ENCODE results near the gene SEMA5B.

The SEMA5B gene

DNA sequence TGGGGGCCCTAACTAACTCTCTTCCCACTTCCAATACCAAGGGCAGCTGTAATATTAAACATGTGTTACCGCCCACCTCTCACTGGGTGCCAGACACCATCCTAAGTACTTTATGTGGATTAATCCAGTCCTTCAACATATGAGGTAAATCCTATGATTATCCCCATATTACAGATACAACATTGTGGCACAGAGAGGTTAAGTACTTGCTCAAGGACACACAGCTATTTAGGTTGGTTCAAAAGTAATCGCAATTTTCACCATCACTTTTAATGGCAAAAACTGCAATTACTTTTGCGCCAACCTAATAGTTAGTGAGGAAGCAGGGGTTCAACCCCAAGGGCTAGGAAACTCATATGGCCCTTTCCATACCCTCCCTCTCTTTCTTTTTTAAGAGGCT is 100.8 kb downstream of the SEMA5B start:
- Histone ChIP-seq H3K27ac (replicated peaks) (no peak overlapping the region), H3K27me3 (ENCODE audit: insufficient read depth, poor library complexity, severe bottlenecking) (peaks cover 17% of the 10 kb centered on the region), H3K4me3 (replicated peaks; ENCODE audit: insufficient read depth, low read length) (no peak overlapping the region)
- TF ChIP-seq REST (IDR thresholded peaks at IDR 0.05; ENCODE audit: insufficient replicate concordance, low read depth), result no peak
- no peak for TF ChIP-seq POLR2AphosphoS5 (IDR thresholded peaks at IDR 0.05; ENCODE audit: low read depth)
- TF ChIP-seq CTCF (IDR thresholded peaks at IDR 0.05; ENCODE audit: insufficient read depth, low read length), result no peak
- TF ChIP-seq GABPA (IDR thresholded peaks at IDR 0.05; ENCODE audit: low read depth), result no peak
- no peak for TF ChIP-seq SPI1 (IDR thresholded peaks at IDR 0.05; ENCODE audit: borderline replicate concordance, low read depth)
- no peak for DNase-seq (ENCODE audit: low read depth in 1 of 2, low spot score in 1 of 2)

- TF ChIP-seq REST (IDR thresholded peaks at IDR 0.05; ENCODE audit: insufficient replicate concordance, low read depth) (no peak), SPI1 (IDR thresholded peaks at IDR 0.05; ENCODE audit: borderline replicate concordance, low read depth) (no peak)
- Histone ChIP-seq H3K27me3 (ENCODE audit: insufficient read depth, poor library complexity, severe bottlenecking) (peaks cover 21% of the 10 kb centered on the region), H3K4me3 (replicated peaks; ENCODE audit: insufficient read depth, low read length) (no peak overlapping the region), H3K27ac (replicated peaks) (no peak overlapping the region)
- DNase-seq (ENCODE audit: low read depth in 1 of 2, low spot score in 1 of 2), result no peak
Observed at GRCh38 chr3:122926322-122926721, 101.2 kb downstream of the SEMA5B start.

GRCh38 chr3:122925756-122926155 is 101.8 kb downstream of the SEMA5B start:
- no peak for DNase-seq (ENCODE audit: low read depth in 1 of 2, low spot score in 1 of 2)
- TF ChIP-seq REST (IDR thresholded peaks at IDR 0.05; ENCODE audit: insufficient replicate concordance, low read depth) (no peak), CTCF (IDR thresholded peaks at IDR 0.05; ENCODE audit: insufficient read depth, low read length) (no peak), SPI1 (IDR thresholded peaks at IDR 0.05; ENCODE audit: borderline replicate concordance, low read depth) (no peak), GABPA (IDR thresholded peaks at IDR 0.05; ENCODE audit: low read depth) (no peak), POLR2AphosphoS5 (IDR thresholded peaks at IDR 0.05; ENCODE audit: low read depth) (no peak)
- peaks cover 23% of the 10 kb centered on the region for H3K27me3 ChIP-seq (ENCODE audit: insufficient read depth, poor library complexity, severe bottlenecking)

DNA sequence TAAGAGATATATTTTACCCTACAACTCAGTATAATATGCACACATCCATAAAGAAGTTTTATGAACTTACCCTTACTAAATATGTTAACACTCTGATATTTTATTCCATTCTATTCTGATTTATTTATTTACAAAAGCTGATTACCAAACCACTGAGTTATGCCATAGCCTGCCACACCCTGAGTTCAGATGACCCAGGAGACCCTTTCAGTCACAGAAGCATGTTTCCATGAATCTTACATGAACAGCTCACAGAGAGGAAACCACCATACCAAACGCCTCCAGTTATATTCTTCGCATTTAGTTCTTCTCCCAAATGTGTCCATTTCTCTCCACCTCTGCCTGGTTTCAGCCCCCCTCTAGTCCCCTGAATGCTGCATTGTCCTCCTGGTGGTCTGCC is 103.5 kb downstream of the SEMA5B start:
- TF ChIP-seq REST (IDR thresholded peaks at IDR 0.05; ENCODE audit: insufficient replicate concordance, low read depth) (no peak), POLR2AphosphoS5 (IDR thresholded peaks at IDR 0.05; ENCODE audit: low read depth) (no peak), SPI1 (IDR thresholded peaks at IDR 0.05; ENCODE audit: borderline replicate concordance, low read depth) (no peak), GABPA (IDR thresholded peaks at IDR 0.05; ENCODE audit: low read depth) (no peak), CTCF (IDR thresholded peaks at IDR 0.05; ENCODE audit: insufficient read depth, low read length) (no peak)
- Histone ChIP-seq H3K27me3 (ENCODE audit: insufficient read depth, poor library complexity, severe bottlenecking) (peaks cover 21% of the 10 kb centered on the region), H3K27ac (replicated peaks) (no peak overlapping the region), H3K4me3 (replicated peaks; ENCODE audit: insufficient read depth, low read length) (no peak overlapping the region)
- no peak for DNase-seq (ENCODE audit: low read depth in 1 of 2, low spot score in 1 of 2)

More at GRCh38 chr3:122925756-122926155, 101.8 kb downstream of the SEMA5B start:
- Histone ChIP-seq H3K4me3 (replicated peaks; ENCODE audit: insufficient read depth, low read length) (no peak overlapping the region), H3K27ac (replicated peaks) (no peak overlapping the region)

Data from HL-60 (cell line).